ENCODE measurements around the gene ING5.

The ING5 gene

GRCh38 chr2:241744028-241744754, 42.4 kb downstream of the ING5 start:
- Histone ChIP-seq H3K27ac (ENCODE audit: low read depth, low read length) (no peak overlapping the region), H3K4me1 (ENCODE audit: control insufficient read depth in 5 of 5, insufficient read depth in 5 of 5, low read length in 5 of 5) (peaks cover 0 to 5% (median 0%) of the 10 kb centered on the region in 5 donors), H3K36me3 (ENCODE audit: control insufficient read depth in 5 of 5, insufficient read depth in 5 of 5, low read length in 5 of 5) (peaks cover 0 to 48% (median 38%) of the 10 kb centered on the region in 5 donors), H3K27me3 (ENCODE audit: control insufficient read depth in 5 of 5, insufficient read depth in 4 of 5, low read length in 5 of 5) (no peaks in the 10 kb centered on the region), H3K9me3 (ENCODE audit: control insufficient read depth in 5 of 5, low read length in 5 of 5) (no peaks in the 10 kb centered on the region), H3K9ac (ENCODE audit: low read length in 5 of 5) (no peak overlapping the region), H3K4me3 (ENCODE audit: low read depth in 1 of 5, low read length in 5 of 5) (no peak overlapping the region)

GRCh38 chr2:241745276-241745675, 43.4 kb downstream of the ING5 start:
- Histone ChIP-seq H3K9ac (ENCODE audit: low read length in 5 of 5) (no peak overlapping the region), H3K27ac (ENCODE audit: low read depth, low read length) (no peak overlapping the region), H3K4me1 (ENCODE audit: control insufficient read depth in 5 of 5, insufficient read depth in 5 of 5, low read length in 5 of 5) (peaks cover 0 to 8% (median 5%) of the 10 kb centered on the region in 5 donors), H3K36me3 (ENCODE audit: control insufficient read depth in 5 of 5, insufficient read depth in 5 of 5, low read length in 5 of 5) (peaks cover 0 to 56% (median 45%) of the 10 kb centered on the region in 5 donors), H3K27me3 (ENCODE audit: control insufficient read depth in 5 of 5, insufficient read depth in 4 of 5, low read length in 5 of 5) (no peaks in the 10 kb centered on the region), H3K9me3 (ENCODE audit: control insufficient read depth in 5 of 5, low read length in 5 of 5) (no peaks in the 10 kb centered on the region), H3K4me3 (ENCODE audit: low read depth in 1 of 5, low read length in 5 of 5) (no peak overlapping the region)

GRCh38 chr2:241746084-241746483, 44.2 kb downstream of the ING5 start:
- H3K27me3 ChIP-seq (ENCODE audit: control insufficient read depth in 5 of 5, insufficient read depth in 4 of 5, low read length in 5 of 5) = no peaks in the 10 kb centered on the region

GRCh38 chr2:241748468-241749256, 46.8 kb downstream of the ING5 start:
- Histone ChIP-seq H3K9ac (ENCODE audit: low read length in 5 of 5) (no peak overlapping the region), H3K27me3 (ENCODE audit: control insufficient read depth in 5 of 5, insufficient read depth in 4 of 5, low read length in 5 of 5) (no peaks in the 10 kb centered on the region), H3K4me1 (ENCODE audit: control insufficient read depth in 5 of 5, insufficient read depth in 5 of 5, low read length in 5 of 5) (peaks cover 0 to 17% (median 4%) of the 10 kb centered on the region in 5 donors), H3K9me3 (ENCODE audit: control insufficient read depth in 5 of 5, low read length in 5 of 5) (no peaks in the 10 kb centered on the region), H3K36me3 (ENCODE audit: control insufficient read depth in 5 of 5, insufficient read depth in 5 of 5, low read length in 5 of 5) (peaks cover 0 to 60% (median 53%) of the 10 kb centered on the region in 5 donors), H3K27ac (ENCODE audit: low read depth, low read length) (no peak overlapping the region), H3K4me3 (ENCODE audit: low read depth in 1 of 5, low read length in 5 of 5) (no peak overlapping the region)

More at GRCh38 chr2:241746084-241746483, 44.2 kb downstream of the ING5 start:
- Histone ChIP-seq H3K4me1 (ENCODE audit: control insufficient read depth in 5 of 5, insufficient read depth in 5 of 5, low read length in 5 of 5) (peaks cover 0 to 15% (median 5%) of the 10 kb centered on the region in 5 donors), H3K36me3 (ENCODE audit: control insufficient read depth in 5 of 5, insufficient read depth in 5 of 5, low read length in 5 of 5) (peaks cover 0 to 55% (median 44%) of the 10 kb centered on the region in 5 donors), H3K4me3 (ENCODE audit: low read depth in 1 of 5, low read length in 5 of 5) (no peak overlapping the region), H3K27ac (ENCODE audit: low read depth, low read length) (no peak overlapping the region), H3K9ac (ENCODE audit: low read length in 5 of 5) (no peak overlapping the region), H3K9me3 (ENCODE audit: control insufficient read depth in 5 of 5, low read length in 5 of 5) (no peaks in the 10 kb centered on the region)

- Histone ChIP-seq H3K4me1 (ENCODE audit: control insufficient read depth in 5 of 5, insufficient read depth in 5 of 5, low read length in 5 of 5) (peaks cover 0 to 17% (median 4%) of the 10 kb centered on the region in 5 donors), H3K27ac (ENCODE audit: low read depth, low read length) (no peak overlapping the region), H3K9ac (ENCODE audit: low read length in 5 of 5) (no peak overlapping the region), H3K27me3 (ENCODE audit: control insufficient read depth in 5 of 5, insufficient read depth in 4 of 5, low read length in 5 of 5) (no peaks in the 10 kb centered on the region), H3K9me3 (ENCODE audit: control insufficient read depth in 5 of 5, low read length in 5 of 5) (no peaks in the 10 kb centered on the region), H3K36me3 (ENCODE audit: control insufficient read depth in 5 of 5, insufficient read depth in 5 of 5, low read length in 5 of 5) (peaks cover 0 to 60% (median 47%) of the 10 kb centered on the region in 5 donors), H3K4me3 (ENCODE audit: low read depth in 1 of 5, low read length in 5 of 5) (no peak overlapping the region)
Measured at GRCh38 chr2:241750076-241750840, 48.4 kb downstream of the ING5 start.

- no peak overlapping the region for H3K27ac ChIP-seq (ENCODE audit: low read depth, low read length)
- peaks cover 0 to 63% (median 48%) of the 10 kb centered on the region in 5 donors for H3K36me3 ChIP-seq (ENCODE audit: control insufficient read depth in 5 of 5, insufficient read depth in 5 of 5, low read length in 5 of 5)
Measured at GRCh38 chr2:241751152-241751551, 49.3 kb downstream of the ING5 start.

GRCh38 chr2:241751776-241752175, 49.9 kb downstream of the ING5 start:
- Histone ChIP-seq H3K36me3 (ENCODE audit: control insufficient read depth in 5 of 5, insufficient read depth in 5 of 5, low read length in 5 of 5) (peaks cover 0 to 68% (median 51%) of the 10 kb centered on the region in 5 donors), H3K4me3 (ENCODE audit: low read depth in 1 of 5, low read length in 5 of 5) (no peak overlapping the region)

More at GRCh38 chr2:241751152-241751551, 49.3 kb downstream of the ING5 start:
- Histone ChIP-seq H3K27me3 (ENCODE audit: control insufficient read depth in 5 of 5, insufficient read depth in 4 of 5, low read length in 5 of 5) (no peaks in the 10 kb centered on the region), H3K9ac (ENCODE audit: low read length in 5 of 5) (no peak overlapping the region), H3K9me3 (ENCODE audit: control insufficient read depth in 5 of 5, low read length in 5 of 5) (no peaks in the 10 kb centered on the region), H3K4me1 (ENCODE audit: control insufficient read depth in 5 of 5, insufficient read depth in 5 of 5, low read length in 5 of 5) (peaks cover 0 to 17% (median 4%) of the 10 kb centered on the region in 5 donors), H3K4me3 (ENCODE audit: low read depth in 1 of 5, low read length in 5 of 5) (no peak overlapping the region)

GRCh38 chr2:241752253-241752652, 50.4 kb downstream of the ING5 start:
- Histone ChIP-seq H3K4me3 (ENCODE audit: low read depth in 1 of 5, low read length in 5 of 5) (no peak overlapping the region), H3K36me3 (ENCODE audit: control insufficient read depth in 5 of 5, insufficient read depth in 5 of 5, low read length in 5 of 5) (peaks cover 0 to 72% (median 56%) of the 10 kb centered on the region in 5 donors), H3K9ac (ENCODE audit: low read length in 5 of 5) (no peak overlapping the region), H3K27me3 (ENCODE audit: control insufficient read depth in 5 of 5, insufficient read depth in 4 of 5, low read length in 5 of 5) (no peaks in the 10 kb centered on the region), H3K9me3 (ENCODE audit: control insufficient read depth in 5 of 5, low read length in 5 of 5) (no peaks in the 10 kb centered on the region), H3K4me1 (ENCODE audit: control insufficient read depth in 5 of 5, insufficient read depth in 5 of 5, low read length in 5 of 5) (peaks cover 0 to 17% (median 4%) of the 10 kb centered on the region in 5 donors), H3K27ac (ENCODE audit: low read depth, low read length) (no peak overlapping the region)

More at GRCh38 chr2:241751776-241752175, 49.9 kb downstream of the ING5 start:
- H3K27me3 ChIP-seq (ENCODE audit: control insufficient read depth in 5 of 5, insufficient read depth in 4 of 5, low read length in 5 of 5) = no peaks in the 10 kb centered on the region
- peaks cover 0 to 17% (median 4%) of the 10 kb centered on the region in 5 donors for H3K4me1 ChIP-seq (ENCODE audit: control insufficient read depth in 5 of 5, insufficient read depth in 5 of 5, low read length in 5 of 5)
- no peaks in the 10 kb centered on the region for H3K9me3 ChIP-seq (ENCODE audit: control insufficient read depth in 5 of 5, low read length in 5 of 5)
- no peak overlapping the region for H3K9ac ChIP-seq (ENCODE audit: low read length in 5 of 5)
- H3K27ac ChIP-seq (ENCODE audit: low read depth, low read length) = no peak overlapping the region

- Histone ChIP-seq H3K27me3 (ENCODE audit: control insufficient read depth in 5 of 5, insufficient read depth in 4 of 5, low read length in 5 of 5) (no peaks in the 10 kb centered on the region), H3K4me3 (ENCODE audit: low read depth in 1 of 5, low read length in 5 of 5) (no peak overlapping the region), H3K4me1 (ENCODE audit: control insufficient read depth in 5 of 5, insufficient read depth in 5 of 5, low read length in 5 of 5) (peaks cover 0 to 17% (median 4%) of the 10 kb centered on the region in 5 donors), H3K36me3 (ENCODE audit: control insufficient read depth in 5 of 5, insufficient read depth in 5 of 5, low read length in 5 of 5) (peaks cover 0 to 76% (median 58%) of the 10 kb centered on the region in 5 donors), H3K9ac (ENCODE audit: low read length in 5 of 5) (no peak overlapping the region), H3K27ac (ENCODE audit: low read depth, low read length) (no peak overlapping the region), H3K9me3 (ENCODE audit: control insufficient read depth in 5 of 5, low read length in 5 of 5) (no peaks in the 10 kb centered on the region)
Measured at GRCh38 chr2:241752689-241753276, 50.9 kb downstream of the ING5 start.

Data from subcutaneous abdominal adipose tissue (tissue), 5 donors.